NOMO-1 (cell line): ENCODE measurements around the gene AQP3.
"Not testable (repeated sequence)": the region's sequence is repeated elsewhere in the genome, so short reads cannot be mapped to it uniquely, and the experiment has no call there.

Experiments used
- DNase-seq, 2 experiments: peaks; one replicate each; lab custom pipeline; 2025; ENCODE audit not compliant: unreplicated experiment in 2 of 2; lab: John Stamatoyannopoulos, UW

The AQP3 gene

GRCh38 chr9:33443464-33444154, 3.8 kb downstream of the AQP3 start:
- DNase-seq, result no peak

- no peak for DNase-seq
These were observed 4.3 kb downstream of the AQP3 start for GRCh38 chr9:33443047-33443446.

- no peak for DNase-seq
These were observed 5.3 kb downstream of the AQP3 start for GRCh38 chr9:33442125-33442524.

- no peak for DNase-seq
These were observed 6.8 kb downstream of the AQP3 start for GRCh38 chr9:33440609-33441008.

- DNase-seq, result no peak
These were observed 7.2 kb downstream of the AQP3 start for GRCh38 chr9:33440204-33440603.

GRCh38 chr9:33439731-33440130, 7.7 kb downstream of the AQP3 start:
- DNase-seq, result no peak

- no peak for DNase-seq
These were observed 8.3 kb downstream of the AQP3 start for GRCh38 chr9:33438926-33439680.

GRCh38 chr9:33437898-33438297, 9.5 kb downstream of the AQP3 start:
- DNase-seq, result no peak

GRCh38 chr9:33437205-33437604, 10.2 kb downstream of the AQP3 start:
- no peak for DNase-seq

GRCh38 chr9:33436445-33436844, 10.9 kb downstream of the AQP3 start:
- DNase-seq, result no peak

- DNase-seq, result no peak
These were observed 11.5 kb downstream of the AQP3 start for GRCh38 chr9:33435821-33436277.

- no peak for DNase-seq
These were observed 12.9 kb downstream of the AQP3 start for GRCh38 chr9:33434317-33435105.

- DNase-seq, result no peak
These were observed 13.5 kb downstream of the AQP3 start for GRCh38 chr9:33433871-33434270.

GRCh38 chr9:33431420-33431819, 16.0 kb downstream of the AQP3 start:
- no peak for DNase-seq

- DNase-seq, result no peak
These were observed 16.5 kb downstream of the AQP3 start for GRCh38 chr9:33430942-33431341.

- DNase-seq, result no peak
These were observed 18.0 kb downstream of the AQP3 start for GRCh38 chr9:33429256-33429985.

GRCh38 chr9:33426843-33427293, 20.5 kb downstream of the AQP3 start:
- no peak for DNase-seq

GRCh38 chr9:33425128-33425533, 22.3 kb downstream of the AQP3 start:
- DNase-seq, result no peak

- DNase-seq, result not testable (repeated sequence)
These were observed 22.9 kb downstream of the AQP3 start for GRCh38 chr9:33424492-33424891.

- not testable (repeated sequence) for DNase-seq
These were observed 23.4 kb downstream of the AQP3 start for GRCh38 chr9:33424043-33424442.
